ENCODE results near the gene BSX.

The BSX gene

GRCh38 chr11:122979103-122979814, 2.4 kb downstream of the BSX start:
- no peak for TF ChIP-seq CTCF (conservative IDR thresholded peaks at IDR 0.05; ENCODE audit: low read depth, low read length)
- DNase-seq (ENCODE audit: low read depth) = no peak
- no peak overlapping the region for H3K4me3 ChIP-seq (ENCODE audit: low read length)

- no peak overlapping the region for H3K4me3 ChIP-seq (ENCODE audit: low read length)
- no peak for DNase-seq (ENCODE audit: low read depth)
- no peak for TF ChIP-seq CTCF (conservative IDR thresholded peaks at IDR 0.05; ENCODE audit: low read depth, low read length)
These were observed 3.4 kb downstream of the BSX start for GRCh38 chr11:122978299-122978620.

GRCh38 chr11:122977470-122978298, 4.0 kb downstream of the BSX start:
- TF ChIP-seq CTCF (conservative IDR thresholded peaks at IDR 0.05; ENCODE audit: low read depth, low read length) = no peak
- DNase-seq (ENCODE audit: low read depth) = no peak
- H3K4me3 ChIP-seq (ENCODE audit: low read length) = no peak overlapping the region

- no peak for DNase-seq (ENCODE audit: low read depth)
- TF ChIP-seq CTCF (conservative IDR thresholded peaks at IDR 0.05; ENCODE audit: low read depth, low read length) = no peak
- peak overlapping the region; percentile 6 for H3K4me3 ChIP-seq (ENCODE audit: low read length)
These were observed 4.7 kb downstream of the BSX start for GRCh38 chr11:122976734-122977469.

GRCh38 chr11:122976061-122976733, 5.4 kb downstream of the BSX start:
- DNase-seq (ENCODE audit: low read depth) = no peak
- no peak overlapping the region for H3K4me3 ChIP-seq (ENCODE audit: low read length)
- no peak for TF ChIP-seq CTCF (conservative IDR thresholded peaks at IDR 0.05; ENCODE audit: low read depth, low read length)

GRCh38 chr11:122963961-122964360, 17.7 kb downstream of the BSX start:
- no peak for TF ChIP-seq CTCF (conservative IDR thresholded peaks at IDR 0.05; ENCODE audit: low read depth, low read length)
- H3K4me3 ChIP-seq (ENCODE audit: low read length) = no peak overlapping the region
- DNase-seq (ENCODE audit: low read depth) = no peak

Data from retinal pigment epithelial cell (primary cell).